Uterus (tissue), 2 donors: Measurements from ENCODE around the gene NAV2.

ENCODE experiments used
- POLR2A ChIP-seq, 2 donors: fragments of 450-650 bp; IDR thresholded peaks; one replicate each; pipeline ENCODE4 v1.6.1; 2016; ENCODE audit warnings: antibody characterized with exemption in 2 of 2, mild to moderate bottlenecking in 1 of 2, moderate library complexity in 1 of 2
- TF ChIP-seq, protein P1 (sequence below), 4 experiments: fragments of 200-600 bp in 2 of 4; fragments of 450-650 bp in 2 of 4; sonication (generic) in 2 of 4; IDR thresholded peaks; one replicate each; pipeline ENCODE4 v1.5.1; 2016 to 2019; ENCODE audit warnings: antibody characterized with exemption in 4 of 4, mild to moderate bottlenecking in 2 of 4, moderate library complexity in 1 of 4

DNA sequence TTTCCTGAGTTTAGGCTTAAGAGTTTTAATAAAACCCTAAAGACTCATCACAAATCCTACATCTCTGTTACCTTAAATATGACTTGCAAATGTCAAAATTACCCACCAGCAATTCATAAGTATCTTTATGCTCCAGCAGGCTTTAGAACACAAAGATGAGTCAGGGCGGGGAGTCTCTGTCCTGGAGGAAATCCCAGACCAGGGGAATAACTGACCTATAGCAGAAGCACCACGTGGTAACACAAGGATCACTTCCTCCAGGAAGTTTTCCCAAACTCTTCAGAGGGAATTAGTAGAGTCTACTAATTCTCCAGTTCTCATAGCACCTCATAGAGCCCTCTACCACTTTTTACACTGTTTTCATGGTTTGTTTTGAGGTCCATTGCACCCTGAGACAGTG lies 217.0 kb downstream of the NAV2 start:
- TF ChIP-seq, protein P1, sequence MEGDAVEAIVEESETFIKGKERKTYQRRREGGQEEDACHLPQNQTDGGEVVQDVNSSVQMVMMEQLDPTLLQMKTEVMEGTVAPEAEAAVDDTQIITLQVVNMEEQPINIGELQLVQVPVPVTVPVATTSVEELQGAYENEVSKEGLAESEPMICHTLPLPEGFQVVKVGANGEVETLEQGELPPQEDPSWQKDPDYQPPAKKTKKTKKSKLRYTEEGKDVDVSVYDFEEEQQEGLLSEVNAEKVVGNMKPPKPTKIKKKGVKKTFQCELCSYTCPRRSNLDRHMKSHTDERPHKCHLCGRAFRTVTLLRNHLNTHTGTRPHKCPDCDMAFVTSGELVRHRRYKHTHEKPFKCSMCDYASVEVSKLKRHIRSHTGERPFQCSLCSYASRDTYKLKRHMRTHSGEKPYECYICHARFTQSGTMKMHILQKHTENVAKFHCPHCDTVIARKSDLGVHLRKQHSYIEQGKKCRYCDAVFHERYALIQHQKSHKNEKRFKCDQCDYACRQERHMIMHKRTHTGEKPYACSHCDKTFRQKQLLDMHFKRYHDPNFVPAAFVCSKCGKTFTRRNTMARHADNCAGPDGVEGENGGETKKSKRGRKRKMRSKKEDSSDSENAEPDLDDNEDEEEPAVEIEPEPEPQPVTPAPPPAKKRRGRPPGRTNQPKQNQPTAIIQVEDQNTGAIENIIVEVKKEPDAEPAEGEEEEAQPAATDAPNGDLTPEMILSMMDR (IDR thresholded peaks at IDR 0.05) = no peak
- TF ChIP-seq POLR2A (IDR thresholded peaks at IDR 0.05) = no peak
